Endodermal cell (in vitro differentiated cells): ENCODE results near the gene MSMB. TPM values are rescaled to one million over a fixed set of nuclear protein-coding genes. Genes with fewer than 3 reads are reported as not detected.

Experiments used
- DNase-seq: peaks from one replicate; pipeline ENCODE4 v3.0.0-alpha.2; 2017
- H3K27ac ChIP-seq: 2 replicates; pipeline ENCODE4 v1.5.1; 2013; ENCODE audit warnings: mild to moderate bottlenecking, low read depth, low read length, moderate library complexity
- H3K27me3 ChIP-seq: 2 replicates; pipeline ENCODE4 v1.6.1; 2013; ENCODE audit warnings: mild to moderate bottlenecking, low read length, moderate library complexity; ENCODE audit not compliant: insufficient read depth, control insufficient read depth, poor library complexity, severe bottlenecking
- H3K36me3 ChIP-seq: 2 replicates; pipeline ENCODE4 v1.7.0; 2013; ENCODE audit warnings: mild to moderate bottlenecking, low read length, moderate library complexity; ENCODE audit not compliant: control insufficient read depth, insufficient read depth
- H3K4me1 ChIP-seq: one replicate; pipeline ENCODE4 v1.7.0; 2013; ENCODE audit warnings: low read length; ENCODE audit not compliant: control insufficient read depth, insufficient read depth
- H3K4me3 ChIP-seq: 2 replicates; pipeline ENCODE4 v1.5.1; 2013; ENCODE audit warnings: mild to moderate bottlenecking, low read length, moderate library complexity
- H3K9ac ChIP-seq: 2 replicates; pipeline ENCODE4 v1.6.1; 2013; ENCODE audit warnings: mild to moderate bottlenecking, low read length, moderate library complexity; ENCODE audit not compliant: poor library complexity, severe bottlenecking; ENCODE audit errors: extremely low read depth
- H3K9me3 ChIP-seq: 2 replicates; pipeline ENCODE4 v1.6.1; 2013; ENCODE audit warnings: mild to moderate bottlenecking, low read length, moderate library complexity; ENCODE audit not compliant: control insufficient read depth
- H3K27ac Mint-ChIP-seq: 2 replicates; pipeline ENCODE4 v1.8.0; 2020; ENCODE audit warnings: mixed read lengths
- H3K27me3 Mint-ChIP-seq: 2 replicates; pipeline ENCODE4 v1.8.0; 2021; ENCODE audit warnings: mild to moderate bottlenecking, mixed read lengths; ENCODE audit not compliant: insufficient read depth
- H3K36me3 Mint-ChIP-seq: 2 replicates; pipeline ENCODE4 v1.8.0; 2020; ENCODE audit warnings: low read depth, mixed read lengths
- H3K4me1 Mint-ChIP-seq: 2 replicates; pipeline ENCODE4 v1.8.0; 2020; ENCODE audit warnings: mixed read lengths
- H3K4me3 Mint-ChIP-seq: 2 replicates; pipeline ENCODE4 v1.8.0; 2020; ENCODE audit warnings: mild to moderate bottlenecking, moderate library complexity, mixed read lengths
- H3K9me3 Mint-ChIP-seq: 2 replicates; pipeline ENCODE4 v1.8.0; 2020; ENCODE audit warnings: mild to moderate bottlenecking, mixed read lengths
- CTCF ChIP-seq: fragments of 200-600 bp; sonication (generic); conservative IDR thresholded peaks from 2 replicates; pipeline ENCODE4 v1.5.0; 2021; ENCODE audit warnings: antibody characterized with exemption, mild to moderate bottlenecking
- WGBS, 2 experiments: methylation state at CpG; one replicate each; pipeline versions ENCODE4 v1.1.5 to v1.1.7; 2013; ENCODE audit warnings: missing lambda C conversion rate in 2 of 2, mixed read lengths in 1 of 2; ENCODE audit not compliant: insufficient coverage in 1 of 2, insufficient read length in 1 of 2; 5-methylcytosine and 5-hydroxymethylcytosine counted together
- total RNA-seq, 2 donors: library from RNA; stranded (reverse); fragmentation: NEBNext Ultra II Directional in 1 of 2; extraction: Animal tissue kit (Norgen Biotek cat#: 25700) in 1 of 2; gene quantifications; 2 replicates in 1 of 2; 3 replicates in 1 of 2; pipeline ENCODE4 v1.2.1, GENCODE V29; 2021

Gene MSMB
- total RNA-seq, 2 donors from 2014 or later, result 2.4 to 2.9 TPM

- Histone ChIP-seq H3K9me3 (no peaks in the 10 kb centered on the region), H3K4me1 (peaks cover 12% of the 10 kb centered on the region), H3K27me3 (no peaks in the 10 kb centered on the region), H3K36me3 (peaks cover 79% of the 10 kb centered on the region), H3K27ac (no peak overlapping the region), H3K4me3 (no peak overlapping the region), H3K9ac (no peak overlapping the region)
- Mint-ChIP-seq H3K4me1 (peaks cover 27% of the 10 kb centered on the region), H3K9me3 (no peaks in the 10 kb centered on the region), H3K27ac (no peak overlapping the region), H3K4me3 (no peak overlapping the region), H3K27me3 (no peaks in the 10 kb centered on the region), H3K36me3 (peaks cover 66% of the 10 kb centered on the region)
- WGBS, 2 experiments, result 92 to 98% methylated on average over 5 of the region's 5 CpGs
- no peak for DNase-seq
- no peak for TF ChIP-seq CTCF
Measured at GRCh38 chr10:46016190-46016589, 29.9 kb downstream of the MSMB start.

GRCh38 chr10:46014683-46015405 lies 31.2 kb downstream of the MSMB start:
- Mint-ChIP-seq H3K4me3 (no peak overlapping the region), H3K27me3 (no peaks in the 10 kb centered on the region), H3K36me3 (peaks cover 78% of the 10 kb centered on the region), H3K4me1 (peaks cover 16% of the 10 kb centered on the region), H3K9me3 (no peaks in the 10 kb centered on the region), H3K27ac (no peak overlapping the region)
- WGBS, 2 experiments, result 92 to 97% methylated on average over 4 to 5 of the region's 5 CpGs
- no peak for TF ChIP-seq CTCF
- H3K4me3 ChIP-seq, result no peak overlapping the region
- no peak overlapping the region for H3K27ac ChIP-seq
- no peak for DNase-seq
- no peak overlapping the region for H3K9ac ChIP-seq
- H3K9me3 ChIP-seq, result no peaks in the 10 kb centered on the region
- peaks cover 5% of the 10 kb centered on the region for H3K4me1 ChIP-seq
- H3K36me3 ChIP-seq, result peaks cover 92% of the 10 kb centered on the region
- H3K27me3 ChIP-seq, result no peaks in the 10 kb centered on the region

GRCh38 chr10:46014206-46014605 lies 31.9 kb downstream of the MSMB start:
- no peak overlapping the region for H3K4me3 Mint-ChIP-seq
- H3K36me3 Mint-ChIP-seq, result peaks cover 81% of the 10 kb centered on the region
- no peak for TF ChIP-seq CTCF
- H3K4me1 Mint-ChIP-seq, result peaks cover 10% of the 10 kb centered on the region
- H3K9me3 ChIP-seq, result no peaks in the 10 kb centered on the region
- 96 to 97% methylated on average over 5 of the region's 5 CpGs for WGBS, 2 experiments
- DNase-seq, result no peak
- no peak overlapping the region for H3K4me3 ChIP-seq
- H3K36me3 ChIP-seq, result peaks cover 97% of the 10 kb centered on the region
- no peaks in the 10 kb centered on the region for H3K27me3 ChIP-seq
- no peak overlapping the region for H3K27ac ChIP-seq
- H3K9me3 Mint-ChIP-seq, result no peaks in the 10 kb centered on the region
- peaks cover 4% of the 10 kb centered on the region for H3K4me1 ChIP-seq
- no peaks in the 10 kb centered on the region for H3K27me3 Mint-ChIP-seq
- no peak overlapping the region for H3K27ac Mint-ChIP-seq
- H3K9ac ChIP-seq, result no peak overlapping the region
